Lower lobe of right lung (tissue), 2 donors: ENCODE results near the gene CDH23. TPM values are rescaled to one million over a fixed set of nuclear protein-coding genes. Genes with fewer than 3 reads are reported as not detected.

Source experiments
- ATAC-seq, 2 donors: fragments of 200-7000 bp; cut with Tn5 transposase; one replicate each; pipeline ENCODE4 v1.9.1; 2020 to 2022; ENCODE audit warnings: mild to moderate bottlenecking in 2 of 2, moderate library complexity in 2 of 2
- DNase-seq: peaks from one replicate; pipeline ENCODE4 v3.0.0-alpha.2; 2020
- H3K27ac ChIP-seq: fragments of 200-600 bp; one replicate; pipeline ENCODE4 v1.8.0; 2022
- H3K27me3 ChIP-seq: fragments of 200-600 bp; one replicate; pipeline ENCODE4 v1.8.0; 2022; ENCODE audit warnings: low read depth
- H3K36me3 ChIP-seq: fragments of 200-600 bp; one replicate; pipeline ENCODE4 v1.8.0; 2022; ENCODE audit warnings: mild to moderate bottlenecking
- H3K4me1 ChIP-seq: fragments of 200-600 bp; one replicate; pipeline ENCODE4 v1.8.0; 2022
- H3K4me3 ChIP-seq: fragments of 200-600 bp; one replicate; pipeline ENCODE4 v1.8.0; 2022; ENCODE audit warnings: mild to moderate bottlenecking
- H3K9me3 ChIP-seq: fragments of 200-600 bp; one replicate; pipeline ENCODE4 v1.8.0; 2022
- intact Hi-C: fragments of 100-400 bp; cut with DNase I; formaldehyde crosslinking; loops from one replicate; pipeline ENCODE4 v1.11.0; 2022
- total RNA-seq: library from RNA; stranded (reverse); fragmentation: NEBNext Ultra II Directional; extraction: Animal tissue kit (Norgen Biotek cat#: 25700); gene quantifications from one replicate; pipeline ENCODE4 v1.2.1, GENCODE V29; 2021
- TF ChIP-seq, protein P1 (sequence below): fragments of 200-600 bp; IDR thresholded peaks from one replicate; pipeline ENCODE4 v1.8.0; 2022; ENCODE audit warnings: antibody characterized with exemption, mild to moderate bottlenecking
- donor health status: DM: no; HTN: yes; CAD: no; lungs with severe emphysema.

Gene CDH23
- total RNA-seq, 1 donor from 2014 or later = 9.4 TPM

GRCh38 chr10:71767420-71768035 lies 370.8 kb downstream of the CDH23 start:
- Histone ChIP-seq H3K9me3 (no peaks in the 10 kb centered on the region), H3K27me3 (no peaks in the 10 kb centered on the region), H3K27ac (peak overlapping the region; percentile 96), H3K4me1 (peaks cover 100% of the 10 kb centered on the region), H3K36me3 (peaks cover 25% of the 10 kb centered on the region), H3K4me3 (peak overlapping the region; percentile 17)
- TF ChIP-seq, protein P1, sequence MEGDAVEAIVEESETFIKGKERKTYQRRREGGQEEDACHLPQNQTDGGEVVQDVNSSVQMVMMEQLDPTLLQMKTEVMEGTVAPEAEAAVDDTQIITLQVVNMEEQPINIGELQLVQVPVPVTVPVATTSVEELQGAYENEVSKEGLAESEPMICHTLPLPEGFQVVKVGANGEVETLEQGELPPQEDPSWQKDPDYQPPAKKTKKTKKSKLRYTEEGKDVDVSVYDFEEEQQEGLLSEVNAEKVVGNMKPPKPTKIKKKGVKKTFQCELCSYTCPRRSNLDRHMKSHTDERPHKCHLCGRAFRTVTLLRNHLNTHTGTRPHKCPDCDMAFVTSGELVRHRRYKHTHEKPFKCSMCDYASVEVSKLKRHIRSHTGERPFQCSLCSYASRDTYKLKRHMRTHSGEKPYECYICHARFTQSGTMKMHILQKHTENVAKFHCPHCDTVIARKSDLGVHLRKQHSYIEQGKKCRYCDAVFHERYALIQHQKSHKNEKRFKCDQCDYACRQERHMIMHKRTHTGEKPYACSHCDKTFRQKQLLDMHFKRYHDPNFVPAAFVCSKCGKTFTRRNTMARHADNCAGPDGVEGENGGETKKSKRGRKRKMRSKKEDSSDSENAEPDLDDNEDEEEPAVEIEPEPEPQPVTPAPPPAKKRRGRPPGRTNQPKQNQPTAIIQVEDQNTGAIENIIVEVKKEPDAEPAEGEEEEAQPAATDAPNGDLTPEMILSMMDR = no peak
- intact Hi-C loops = no loop called here
- peak; percentile 73 for DNase-seq
- peak in 1 of 2 donors; percentile 3 for ATAC-seq

DNA sequence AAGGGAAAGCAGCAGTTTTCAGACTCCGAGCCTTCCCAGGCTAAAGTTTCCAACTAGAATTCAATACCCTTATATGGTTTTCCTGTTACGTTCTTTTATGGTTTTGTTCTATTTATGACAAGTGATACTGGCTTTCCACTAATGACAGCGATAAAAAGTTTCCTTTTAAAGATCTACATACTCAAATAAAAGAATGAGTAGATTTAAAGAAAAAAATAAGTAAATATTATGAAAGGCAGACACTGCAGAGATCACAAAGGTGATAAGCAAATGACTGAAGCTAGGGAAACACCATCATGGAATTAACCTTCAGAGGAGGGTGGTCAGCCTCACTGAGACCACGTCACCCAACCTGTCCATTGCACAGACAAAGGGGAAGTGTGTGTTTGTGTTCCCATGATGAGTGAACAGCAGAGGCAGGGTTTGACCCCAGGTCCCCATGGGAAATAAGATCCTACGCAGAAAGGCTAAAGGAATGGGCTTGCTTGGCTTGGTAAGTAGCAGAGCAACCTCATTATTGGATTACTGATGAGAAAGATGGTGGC lies 372.6 kb downstream of the CDH23 start:
- ATAC-seq = no peak
- Histone ChIP-seq H3K4me3 (peak overlapping the region; percentile 80), H3K27ac (peak overlapping the region; percentile 96), H3K36me3 (peaks cover 7% of the 10 kb centered on the region), H3K4me1 (peaks cover 94% of the 10 kb centered on the region), H3K9me3 (no peaks in the 10 kb centered on the region), H3K27me3 (no peaks in the 10 kb centered on the region)
- intact Hi-C loops = no loop called here
- no peak for DNase-seq
- TF ChIP-seq, protein P1 = no peak

DNA sequence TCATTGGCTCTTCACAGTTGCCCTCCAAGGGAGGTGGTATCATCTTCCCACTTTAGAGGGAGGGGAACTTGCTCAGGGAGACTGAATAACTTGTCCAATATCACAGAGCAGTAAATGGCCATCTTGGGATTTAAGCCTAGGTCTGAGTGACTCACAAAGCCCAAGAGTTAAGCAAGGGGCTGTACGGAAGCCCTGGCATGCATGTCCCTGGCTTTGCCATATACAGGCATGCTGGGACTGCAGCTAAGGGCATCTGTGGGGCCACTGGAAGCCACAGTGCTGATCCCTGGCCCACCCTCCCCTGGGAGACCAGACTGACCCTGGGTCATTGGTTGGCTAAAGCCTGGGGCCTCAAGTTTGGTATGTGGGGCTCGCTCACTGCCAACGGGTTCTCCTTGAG lies 373.5 kb downstream of the CDH23 start:
- no peaks in the 10 kb centered on the region for H3K27me3 ChIP-seq
- H3K27ac ChIP-seq = peak overlapping the region; percentile 96
- ATAC-seq (no peak), DNase-seq (no peak)
- H3K9me3 ChIP-seq = no peaks in the 10 kb centered on the region
- TF ChIP-seq, protein P1 = no peak
- intact Hi-C loops = no loop called here
- H3K36me3 ChIP-seq = peaks cover 3% of the 10 kb centered on the region
- H3K4me1 ChIP-seq = peaks cover 94% of the 10 kb centered on the region
- H3K4me3 ChIP-seq = peak overlapping the region; percentile 80

GRCh38 chr10:71770789-71771188 lies 374.1 kb downstream of the CDH23 start:
- Histone ChIP-seq H3K4me3 (peak overlapping the region; percentile 80), H3K36me3 (peaks cover 3% of the 10 kb centered on the region), H3K27me3 (no peaks in the 10 kb centered on the region), H3K27ac (peak overlapping the region; percentile 96), H3K4me1 (peaks cover 94% of the 10 kb centered on the region), H3K9me3 (no peaks in the 10 kb centered on the region)
- ATAC-seq (no peak), DNase-seq (peak; percentile 74)
- TF ChIP-seq, protein P1 = no peak
- intact Hi-C loops = no loop called here

GRCh38 chr10:71771204-71771603 lies 374.5 kb downstream of the CDH23 start:
- Histone ChIP-seq H3K4me3 (peak overlapping the region; percentile 80), H3K4me1 (peaks cover 94% of the 10 kb centered on the region), H3K27me3 (no peaks in the 10 kb centered on the region), H3K9me3 (no peaks in the 10 kb centered on the region), H3K27ac (peak overlapping the region; percentile 96), H3K36me3 (peaks cover 3% of the 10 kb centered on the region)
- TF ChIP-seq, protein P1 = no peak
- no peak for ATAC-seq
- intact Hi-C loops = no loop called here
- no peak for DNase-seq
